HCT116 (cell line): ENCODE measurements around the gene ENHO. TPM values are rescaled to one million over a fixed set of nuclear protein-coding genes. Genes with fewer than 3 reads are reported as not detected.

Experiments
- ATAC-seq: fragments of 200-7000 bp; cut with Tn5 transposase; 2 replicates; pipeline ENCODE4 v1.9.1; 2020; ENCODE audit warnings: mild to moderate bottlenecking, moderate library complexity
- BruUV-seq: library from RNA; stranded (reverse); fragments of 400-500 nt; replicated peaks from 2 replicates; lab custom pipeline; 2021; lab: Mats Ljungman, UMichigan
- CTCF ChIA-PET: fragments of 300-600 bp; sonication (Branson Sonifier 250); formaldehyde crosslinking; loops from one replicate; lab custom pipeline; 2021; ENCODE audit warnings: antibody characterized with exemption; lab: Charles Lee
- POLR2A ChIA-PET: fragments of 300-600, 350-600 bp; sonication (Branson Sonifier 250); formaldehyde crosslinking; loops from one replicate; lab custom pipeline; 2021; ENCODE audit warnings: antibody characterized with exemption; lab: Charles Lee
- RAD21 ChIA-PET, 2 experiments: fragments of 300-600 bp; sonication (Branson Sonifier 250); formaldehyde crosslinking; loops; one replicate each; lab custom pipeline; 2023; ENCODE audit warnings: low total read pairs in 2 of 2; ENCODE audit not compliant: uncharacterized antibody in 2 of 2, unreplicated experiment in 2 of 2, low non-redundant PET in 1 of 2; lab: Charles Lee
- DNase-seq: peaks from one replicate; pipeline ENCODE4 v3.0.0-alpha.2; 2010; ENCODE audit warnings: low read depth, low spot score
- H2AFZ ChIP-seq: fragments of 200-600 bp; shearing (Covaris generic), sonication (generic); 2 replicates; pipeline ENCODE4 v1.6.1; 2017; ENCODE audit warnings: low read depth, mixed run types, mixed read lengths, antibody characterized with exemption, low read length; ENCODE audit not compliant: poor library complexity, severe bottlenecking
- H3K27ac ChIP-seq: 2 replicates; pipeline ENCODE4 v1.5.1; 2012; ENCODE audit warnings: low read depth, low read length
- H3K27me3 ChIP-seq: fragments of 200-600 bp; sonication (generic); 2 replicates; pipeline ENCODE4 v1.6.1; 2016; ENCODE audit warnings: mixed run types, low read length, mixed read lengths; ENCODE audit not compliant: insufficient read depth
- H3K36me3 ChIP-seq, 2 experiments: fragments of 200-500 bp in 1 of 2; fragments of 200-600 bp in 1 of 2; sonication (Bioruptor generic) in 1 of 2; sonication (generic) in 1 of 2; 2 replicates each; pipeline versions ENCODE4 v1.5.1 to v1.6.1; 2014 to 2016; ENCODE audit warnings: low read length in 2 of 2, inconsistent platforms in 1 of 2, mixed read lengths in 1 of 2, mixed run types in 1 of 2; ENCODE audit not compliant: insufficient read depth in 2 of 2, control insufficient read depth in 1 of 2
- H3K4me1 ChIP-seq, 2 experiments: fragments of 200-600 bp in 1 of 2; sonication (generic) in 1 of 2; 2 replicates each; pipeline versions ENCODE4 v1.5.1 to v1.6.1; 2012 to 2017; ENCODE audit warnings: low read length in 2 of 2, inconsistent platforms in 1 of 2, mild to moderate bottlenecking in 1 of 2, mixed read lengths in 1 of 2, mixed run types in 1 of 2, moderate library complexity in 1 of 2; ENCODE audit not compliant: insufficient read depth in 2 of 2, control insufficient read depth in 1 of 2
- H3K4me2 ChIP-seq: fragments of 200-600 bp; sonication (generic); 2 replicates; pipeline ENCODE4 v1.6.1; 2017; ENCODE audit warnings: mixed run types, low read length, mixed read lengths
- H3K4me3 ChIP-seq, 2 experiments: fragments of 200-600 bp in 1 of 2; sonication (generic) in 1 of 2; replicated peaks in 1 of 2; 2 replicates each; pipeline ENCODE4 v1.5.1; 2011 to 2016; ENCODE audit warnings: low read length in 2 of 2, control low read depth in 1 of 2, low read depth in 1 of 2, mild to moderate bottlenecking in 1 of 2, mixed read lengths in 1 of 2, mixed run types in 1 of 2
- H3K79me2 ChIP-seq: fragments of 200-600 bp; sonication (generic); 2 replicates; pipeline ENCODE4 v1.6.1; 2017; ENCODE audit warnings: mild to moderate bottlenecking, mixed run types, low read length, moderate library complexity, mixed read lengths; ENCODE audit not compliant: insufficient read depth
- H3K9ac ChIP-seq: fragments of 200-600 bp; sonication (generic); 2 replicates; pipeline ENCODE4 v1.6.1; 2016; ENCODE audit warnings: low read length, mixed read lengths
- H3K9me2 ChIP-seq: fragments of 200-600 bp; sonication (generic), shearing (Covaris generic); 2 replicates; pipeline ENCODE4 v1.6.1; 2017; ENCODE audit warnings: mixed run types, mild to moderate bottlenecking, moderate library complexity; ENCODE audit not compliant: insufficient read depth
- H3K9me3 ChIP-seq, 2 experiments: fragments of 200-500 bp in 1 of 2; fragments of 200-600 bp in 1 of 2; sonication (Bioruptor generic) in 1 of 2; sonication (generic) in 1 of 2; 2 replicates each; pipeline ENCODE4 v1.6.1; 2014 to 2017; ENCODE audit warnings: low read length in 2 of 2, mixed read lengths in 2 of 2, inconsistent platforms in 1 of 2, low read depth in 1 of 2, mild to moderate bottlenecking in 1 of 2, mixed run types in 1 of 2, moderate library complexity in 1 of 2; ENCODE audit not compliant: control insufficient read depth in 1 of 2, insufficient read depth in 1 of 2
- H4K20me1 ChIP-seq: fragments of 200-600 bp; sonication (generic), shearing (Covaris generic); 2 replicates; pipeline ENCODE4 v1.6.1; 2017; ENCODE audit warnings: mixed run types, mild to moderate bottlenecking, moderate library complexity; ENCODE audit not compliant: insufficient read depth
- CEBPB ChIP-seq: IDR thresholded peaks from 2 replicates; pipeline ENCODE4 v1.6.1; 2012; ENCODE audit warnings: low read depth
- CTCF ChIP-seq, 3 experiments: fragments of 200-600 bp in 1 of 3; sonication (generic) in 1 of 3; IDR thresholded peaks in 2 of 3; conservative IDR thresholded peaks in 1 of 3; 2 replicates each; pipeline ENCODE4 v1.5.1; 2012 to 2017; ENCODE audit warnings: low read depth in 2 of 3, low read length in 2 of 3, antibody characterized with exemption in 1 of 3, borderline replicate concordance in 1 of 3, control low read depth in 1 of 3, mild to moderate bottlenecking in 1 of 3, mixed read lengths in 1 of 3, mixed run types in 1 of 3, moderate library complexity in 1 of 3; ENCODE audit not compliant: insufficient read depth in 1 of 3
- ELF1 ChIP-seq: IDR thresholded peaks from 2 replicates; pipeline ENCODE4 v1.6.1; 2012; ENCODE audit warnings: low read depth, borderline replicate concordance
- FOSL1 ChIP-seq: IDR thresholded peaks from 2 replicates; pipeline ENCODE4 v1.6.1; 2012; ENCODE audit warnings: low read depth
- POLR2A ChIP-seq: IDR thresholded peaks from 2 replicates; pipeline ENCODE4 v1.7.0; 2011; ENCODE audit warnings: borderline replicate concordance; ENCODE audit not compliant: insufficient read depth, insufficient read length; ENCODE audit errors: extremely low read depth
- REST ChIP-seq: IDR thresholded peaks from 2 replicates; pipeline ENCODE4 v1.6.1; 2012; ENCODE audit warnings: low read depth
- SIN3A ChIP-seq: IDR thresholded peaks from 2 replicates; pipeline ENCODE4 v1.6.1; 2012; ENCODE audit warnings: low read depth
- YY1 ChIP-seq: IDR thresholded peaks from 2 replicates; pipeline ENCODE4 v1.6.1; 2011; ENCODE audit warnings: low read length, low read depth, moderate library complexity, mild to moderate bottlenecking; ENCODE audit not compliant: insufficient replicate concordance; ENCODE audit errors: extremely low read depth
- ZNF274 ChIP-seq: fragments of 200-500 bp; sonication (Bioruptor generic); IDR thresholded peaks from 2 replicates; pipeline ENCODE4 v1.6.1; 2014; ENCODE audit warnings: mild to moderate bottlenecking, low read depth, low read length, inconsistent platforms
- intact Hi-C: fragments of 100-400 bp; cut with micrococcal nuclease; formaldehyde crosslinking; loops from 2 replicates; pipeline ENCODE4 v1.10.0; 2022
- total RNA-seq: library from RNA; stranded (reverse); gene quantifications from one replicate; pipeline ENCODE4 v1.2.1, GENCODE V29; 2021; ENCODE audit not compliant: unreplicated experiment

ENHO gene
- total RNA-seq, 1 experiment from 2014 or later, result 6.1 TPM

- no TSS peak for BruUV-seq
- no peak for ATAC-seq
- Histone ChIP-seq H3K4me2 (no peak overlapping the region), H3K9ac (no peak overlapping the region), H2AFZ (no peak overlapping the region), H3K36me3 (no peaks in the 10 kb centered on the region)
- RAD21 ChIA-PET, result no interaction called here
- DNase-seq, result no peak
- TF ChIP-seq CEBPB, result no peak
- no peak for TF ChIP-seq ZNF274
- no peak for TF ChIP-seq ELF1
- no peak for TF ChIP-seq CTCF (IDR thresholded peaks at IDR 0.05 in 2 of 3, conservative IDR thresholded peaks at IDR 0.05 in 1 of 3; ENCODE audit: borderline replicate concordance in 1 of 3, insufficient read depth in 1 of 3, low read depth in 2 of 3, low read length in 2 of 3)
- TF ChIP-seq FOSL1, result no peak
- TF ChIP-seq REST, result no peak
- no peak for TF ChIP-seq POLR2A
- TF ChIP-seq SIN3A, result no peak
- no peak for TF ChIP-seq YY1
- TF ChIP-seq, all 23 proteins: peak for 0
- Histone ChIP-seq H3K27ac (no peak overlapping the region), H3K9me2 (no peaks in the 10 kb centered on the region), H3K4me3 (no peak overlapping the region), H3K9me3 (no peaks in the 10 kb centered on the region), H3K79me2 (no peaks in the 10 kb centered on the region), H3K4me1 (peaks cover 3 to 5% of the 10 kb centered on the region in 2 experiments; a peak in 2 of 4 replicates), H4K20me1 (no peaks in the 10 kb centered on the region), H3K27me3 (no peaks in the 10 kb centered on the region)
- ChIA-PET CTCF (no interaction called here), POLR2A (no interaction called here)
- intact Hi-C loops, result no loop called here
Measured at GRCh38 chr9:34514401-34514800, 8.4 kb downstream of the ENHO start.
